ENCODE data around the gene HSP90AA1.

GRCh38 chr14:102088012-102088792 lies 1.4 kb upstream of the HSP90AA1 start:
- TF ChIP-seq CTCF (IDR thresholded peaks at IDR 0.05; ENCODE audit: low read depth, low read length), result no peak
- TF ChIP-seq, protein P1, sequence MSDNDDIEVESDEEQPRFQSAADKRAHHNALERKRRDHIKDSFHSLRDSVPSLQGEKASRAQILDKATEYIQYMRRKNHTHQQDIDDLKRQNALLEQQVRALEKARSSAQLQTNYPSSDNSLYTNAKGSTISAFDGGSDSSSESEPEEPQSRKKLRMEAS (IDR thresholded peaks at IDR 0.05; ENCODE audit: low read depth, low read length), result peak; percentile 99

All from NB4 (cell line).